Activated T-helper 1 cell treated with Interleukin-2 at 50 U/mL for 16 hours (primary cell): Measurements from ENCODE around the gene BOLA1.
"Not testable (repeated sequence)": the region's sequence is repeated elsewhere in the genome, so short reads cannot be mapped to it uniquely, and the experiment has no call there.

Experiments used
- DNase-seq: peaks from one replicate; pipeline ENCODE4 v3.0.0-alpha.2; 2020; ENCODE audit warnings: low read depth

BOLA1 gene

DNA sequence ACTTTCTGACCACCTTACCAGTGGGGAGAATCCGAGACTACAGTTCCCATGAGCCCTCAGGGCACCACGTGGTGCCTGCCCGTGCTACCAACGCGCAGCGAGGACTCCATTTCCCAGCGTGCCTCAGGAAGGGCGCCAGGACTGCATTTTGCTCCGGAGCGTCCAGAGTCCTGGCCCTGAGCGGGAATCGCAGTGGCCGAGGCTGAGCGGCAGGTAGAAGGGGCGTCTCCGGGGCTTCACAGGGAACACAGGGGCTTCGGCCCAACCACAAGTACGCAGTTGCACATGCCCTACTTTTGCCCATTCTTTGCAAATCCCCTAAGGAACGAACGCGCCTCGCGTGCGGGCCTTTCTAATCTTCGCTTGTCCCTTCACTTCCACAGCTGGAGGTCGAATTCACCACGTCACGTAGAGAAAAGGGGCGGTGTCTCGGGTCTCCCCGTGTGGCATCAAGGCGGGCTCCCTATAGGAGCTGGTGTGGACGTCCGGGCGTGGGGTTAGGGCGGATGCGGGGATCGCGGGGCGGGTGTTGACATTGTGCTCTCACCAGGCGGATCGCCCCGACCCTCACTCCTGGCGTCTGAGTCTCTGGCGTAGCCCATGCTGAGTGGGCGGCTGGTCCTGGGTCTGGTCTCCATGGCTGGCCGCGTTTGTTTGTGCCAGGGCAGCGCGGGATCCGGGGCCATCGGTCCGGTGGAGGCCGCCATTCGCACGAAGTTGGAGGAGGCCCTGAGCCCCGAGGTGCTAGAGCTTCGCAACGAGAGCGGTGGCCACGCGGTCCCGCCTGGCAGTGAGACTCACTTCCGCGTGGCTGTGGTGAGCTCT lies at the start of gene BOLA1:
BOLA1 (plus strand) TSS at position 109 of the 825 bp plus-strand sequence; CDS start at position 601, 492 bp downstream.
- peak; percentile 65 for DNase-seq

GRCh38 chr1:149849947-149850360 lies 49.4 kb upstream of the BOLA1 start:
- no peak for DNase-seq

GRCh38 chr1:149850732-149851345 lies 48.5 kb upstream of the BOLA1 start:
- DNase-seq = not testable (repeated sequence)

DNA sequence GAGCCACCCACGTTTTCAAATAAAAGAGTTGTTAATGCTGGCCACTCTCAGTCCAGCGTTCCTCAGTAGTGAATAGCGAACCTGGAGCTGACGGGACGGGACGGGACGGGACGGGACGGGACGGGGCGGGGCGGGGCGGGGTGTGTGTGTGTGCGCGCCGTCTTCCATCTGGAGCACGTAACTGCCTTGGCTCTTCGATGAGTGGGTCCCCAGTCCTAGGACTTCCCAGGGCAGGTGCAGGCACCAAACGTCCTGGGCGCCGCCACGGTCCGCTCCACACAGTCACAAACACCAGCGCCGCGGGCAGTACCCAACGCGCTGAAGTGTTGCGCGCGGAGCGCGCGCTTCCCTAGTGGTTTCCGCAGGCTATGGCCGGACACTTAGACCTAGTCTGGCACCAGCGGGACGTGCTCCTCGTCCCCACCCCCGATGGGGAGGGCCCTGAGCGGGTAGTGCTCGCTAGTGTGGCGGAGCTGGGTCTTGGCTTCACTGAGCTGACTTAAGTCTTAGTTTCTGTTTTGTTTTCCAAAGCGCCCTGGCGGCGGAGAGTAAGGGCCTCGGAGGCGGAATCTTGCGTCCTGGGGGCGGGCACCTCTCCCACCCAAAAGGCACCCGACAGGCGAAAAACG lies 47.7 kb upstream of the BOLA1 start:
- not testable (repeated sequence) for DNase-seq

DNA sequence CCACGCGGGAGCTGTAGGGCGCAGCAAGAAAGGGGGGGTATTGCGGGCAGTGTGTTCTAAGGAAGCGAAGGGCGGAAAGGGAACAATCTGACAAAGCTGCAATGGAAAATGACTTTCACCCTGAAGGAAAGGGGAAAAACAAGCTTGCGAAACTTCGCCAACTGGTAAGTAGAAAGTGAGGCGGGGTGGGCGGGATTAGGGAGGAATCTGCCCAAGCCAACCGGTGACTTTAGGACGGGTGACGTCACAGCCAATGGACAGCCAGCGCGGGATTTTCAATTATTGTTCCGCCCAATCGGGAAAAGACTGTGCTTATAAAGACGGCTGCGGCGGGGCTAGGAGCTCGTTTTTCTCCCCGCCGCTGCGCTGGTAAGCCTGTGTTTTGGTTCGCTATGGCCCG lies 47.1 kb upstream of the BOLA1 start:
- not testable (repeated sequence) for DNase-seq

DNA sequence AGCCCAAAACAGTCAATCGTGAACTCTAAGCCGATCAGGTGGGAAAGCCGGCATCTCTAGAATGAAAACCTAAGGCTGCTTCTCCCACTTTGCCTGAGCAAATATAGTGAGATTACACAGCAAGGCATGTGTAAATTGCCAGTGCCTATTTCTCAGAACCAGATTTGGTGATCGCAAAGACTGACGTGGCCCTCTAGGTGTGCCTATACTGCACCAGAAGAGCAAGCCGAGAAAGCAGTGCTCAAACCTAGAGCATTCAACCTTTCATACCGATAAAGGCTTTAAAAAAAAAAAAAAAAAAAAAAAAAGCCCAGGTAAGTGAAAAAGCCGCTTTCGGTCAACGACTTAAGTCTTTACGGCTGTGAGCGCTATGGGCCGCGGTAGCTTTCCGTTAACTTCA lies 39.1 kb upstream of the BOLA1 start:
- not testable (repeated sequence) for DNase-seq

DNA sequence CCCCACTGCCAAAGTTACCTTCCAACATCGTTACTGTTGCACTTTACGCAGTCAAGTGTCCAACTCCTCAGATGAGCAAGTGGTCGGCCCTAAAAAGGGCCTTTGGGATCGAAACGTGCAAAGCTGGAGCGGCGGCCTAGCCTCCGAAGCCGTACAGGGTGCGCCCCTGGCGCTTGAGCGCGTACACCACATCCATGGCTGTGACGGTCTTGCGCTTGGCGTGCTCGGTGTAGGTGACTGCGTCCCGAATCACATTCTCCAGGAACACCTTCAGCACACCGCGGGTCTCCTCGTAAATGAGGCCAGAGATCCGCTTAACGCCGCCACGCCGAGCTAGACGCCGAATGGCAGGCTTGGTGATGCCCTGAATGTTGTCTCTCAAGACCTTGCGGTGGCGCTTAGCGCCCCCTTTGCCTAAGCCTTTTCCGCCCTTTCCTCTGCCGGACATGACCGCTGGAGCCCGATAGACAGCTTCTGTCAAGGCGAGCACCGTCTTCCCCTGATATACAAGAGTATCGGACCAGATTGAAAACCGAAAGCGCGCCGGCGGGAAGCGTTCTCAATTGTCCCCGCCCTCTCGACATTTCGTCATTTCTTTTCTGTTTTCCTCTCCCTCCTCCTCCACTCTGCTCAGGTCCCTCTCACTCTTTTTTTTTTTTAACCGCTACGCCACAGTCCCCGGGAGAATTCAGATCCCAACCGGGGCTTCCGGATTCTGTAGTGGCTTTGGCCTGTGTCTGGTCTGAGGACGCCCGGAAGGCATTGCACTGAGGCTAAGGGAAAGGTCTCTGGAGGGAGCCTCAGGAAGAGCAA lies 38.5 kb upstream of the BOLA1 start:
- not testable (repeated sequence) for DNase-seq

DNA sequence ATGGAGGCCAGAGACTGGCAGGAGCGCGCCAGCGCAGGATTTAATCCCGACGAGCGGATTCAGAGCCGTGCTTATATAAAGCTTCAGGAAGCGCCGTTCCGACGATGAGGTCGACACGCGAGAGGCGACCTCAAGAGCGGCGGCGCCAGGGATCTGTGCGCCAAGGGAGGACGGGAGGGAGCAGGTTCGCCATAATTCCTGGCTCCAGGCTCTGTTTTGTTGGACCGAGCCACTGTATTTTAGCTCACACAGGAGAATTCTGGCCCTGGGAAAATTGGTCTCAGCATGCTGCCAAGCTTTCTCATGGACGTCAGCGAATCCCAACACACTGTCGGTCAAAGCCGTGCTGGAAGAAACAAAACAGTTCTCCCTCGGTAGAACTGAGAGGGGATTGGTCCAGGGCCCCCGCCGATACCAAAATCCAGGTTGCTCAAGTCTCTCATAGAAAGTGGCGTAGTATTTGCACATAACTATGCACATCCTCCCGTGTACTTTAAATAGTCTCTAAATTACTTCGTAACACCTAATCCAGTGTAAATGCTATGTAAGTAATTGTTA lies 37.8 kb upstream of the BOLA1 start:
- not testable (repeated sequence) for DNase-seq

DNA sequence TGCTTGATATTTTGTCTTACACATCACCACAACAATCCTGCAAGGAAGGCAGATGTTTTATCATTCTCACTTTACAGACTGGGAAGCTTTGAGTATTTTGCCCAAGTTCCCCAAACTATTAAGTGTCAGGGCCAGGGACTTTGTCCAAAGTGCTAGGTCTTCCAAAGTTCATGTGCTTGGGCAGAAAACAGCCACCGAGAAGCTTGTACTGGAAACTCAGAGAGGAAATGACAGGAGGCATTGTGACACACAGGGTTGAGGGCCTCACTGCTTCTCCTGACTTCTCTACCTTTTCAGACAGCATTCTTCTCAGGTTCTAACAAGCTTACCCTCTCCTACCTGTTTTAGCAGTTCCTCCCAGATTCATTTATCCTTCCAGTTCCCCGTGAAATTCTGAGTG lies 32.5 kb upstream of the BOLA1 start:
- DNase-seq = not testable (repeated sequence)

- not testable (repeated sequence) for DNase-seq
These were observed 26.3 kb upstream of the BOLA1 start for GRCh38 chr1:149873060-149873459.

- DNase-seq = no peak
These were observed 22.0 kb upstream of the BOLA1 start for GRCh38 chr1:149877211-149877946.

DNA sequence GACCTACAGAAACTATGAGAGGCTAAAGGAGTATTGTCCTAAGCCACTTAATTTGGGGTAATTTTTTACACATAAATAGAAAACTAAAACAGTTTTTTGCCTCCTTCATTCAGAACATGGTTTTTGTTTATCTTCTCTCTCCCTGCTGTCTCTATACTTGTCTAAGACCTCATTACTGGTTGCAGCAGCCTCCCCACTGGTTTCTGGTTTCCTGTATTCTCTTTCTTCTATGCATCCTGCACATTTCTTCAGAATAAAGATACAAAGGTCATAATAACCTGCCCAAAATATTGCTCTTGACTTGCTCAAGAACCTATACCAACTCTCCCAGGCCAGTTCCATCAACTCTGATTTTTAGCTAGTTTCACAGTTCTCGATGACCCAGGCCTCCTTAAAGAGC lies 19.8 kb upstream of the BOLA1 start:
- no peak for DNase-seq

DNA sequence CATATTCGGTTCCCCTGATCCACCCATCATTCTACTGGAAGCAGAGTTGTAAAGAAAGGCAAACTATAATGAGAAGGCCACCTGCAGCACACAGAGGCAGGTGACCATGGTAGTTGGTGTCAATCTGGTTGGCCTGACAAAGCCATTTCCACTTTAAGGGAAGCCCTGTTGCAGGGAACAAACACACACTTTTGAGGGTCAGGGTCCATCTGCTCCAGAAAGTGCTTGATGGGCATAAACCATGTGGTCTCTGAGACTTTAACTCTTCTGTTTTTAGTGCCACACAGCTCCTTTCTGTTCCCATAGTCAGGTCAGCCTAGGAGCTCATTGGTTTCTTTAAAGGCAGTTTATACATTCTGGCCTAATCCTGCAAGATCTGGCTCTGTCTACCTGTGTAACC lies 17.5 kb upstream of the BOLA1 start:
- DNase-seq = no peak

DNA sequence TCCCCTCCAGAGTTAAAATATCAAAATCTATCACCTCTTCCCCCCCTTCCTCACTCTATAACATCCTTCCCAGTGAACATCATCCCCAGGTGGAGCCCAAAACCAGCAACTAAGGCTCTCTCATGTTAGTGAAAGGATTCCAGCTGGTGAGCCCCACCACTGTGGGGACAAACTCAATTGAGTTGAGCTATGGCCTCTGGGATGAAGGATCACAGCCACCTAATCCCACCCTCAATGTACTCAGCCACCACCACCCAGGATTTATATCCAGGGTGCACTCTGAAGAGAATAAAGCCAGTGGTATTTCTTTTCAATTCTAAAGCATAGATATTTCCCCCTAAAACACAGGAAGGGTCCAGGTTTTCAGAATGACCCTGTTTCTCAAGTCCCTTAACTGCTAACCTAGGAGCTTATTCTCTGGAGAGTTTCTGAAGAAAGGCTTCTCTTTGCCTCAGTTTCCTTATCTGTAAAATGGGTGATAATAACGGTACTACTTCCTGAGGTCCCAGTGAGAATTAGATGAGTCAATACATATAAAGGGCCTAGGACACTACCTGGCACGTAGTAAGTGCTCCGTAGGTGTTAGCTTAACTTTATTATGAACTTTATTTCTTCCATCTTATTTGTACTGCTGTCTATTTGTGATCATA lies 15.6 kb upstream of the BOLA1 start:
- no peak for DNase-seq

GRCh38 chr1:149884433-149885338 lies 14.7 kb upstream of the BOLA1 start:
- DNase-seq = no peak

GRCh38 chr1:149885339-149886120 lies 13.8 kb upstream of the BOLA1 start:
- DNase-seq = peak; percentile 37

GRCh38 chr1:149886121-149886395 lies 13.3 kb upstream of the BOLA1 start:
- not testable (repeated sequence) for DNase-seq

- peak; percentile 69 for DNase-seq
These were observed 12.8 kb upstream of the BOLA1 start for GRCh38 chr1:149886396-149887195.
